Ovary (tissue), 9 donors: ENCODE data around the gene RFX8. TPM values are rescaled to one million over a fixed set of nuclear protein-coding genes. Genes with fewer than 3 reads are reported as not detected.

ENCODE experiments used
- DNase-seq, 5 donors: peaks; one replicate each; pipeline ENCODE4 v3.0.0-alpha.2; 2019 to 2020
- H3K27ac ChIP-seq, 2 donors: fragments of 200-600 bp; one replicate each; pipeline versions ENCODE4 v1.5.1 to v1.8.0; 2019 to 2022
- H3K27me3 ChIP-seq: fragments of 200-600 bp; one replicate; pipeline ENCODE4 v1.8.0; 2022
- H3K36me3 ChIP-seq: fragments of 200-600 bp; sonication (generic); one replicate; pipeline ENCODE4 v1.5.1; 2019
- H3K4me1 ChIP-seq: one replicate; pipeline ENCODE4 v1.8.1; 2013; ENCODE audit warnings: mild to moderate bottlenecking, moderate library complexity; ENCODE audit not compliant: insufficient read depth
- H3K4me3 ChIP-seq: fragments of 200-600 bp; sonication (generic); one replicate; pipeline ENCODE4 v1.5.1; 2017
- H3K9me3 ChIP-seq, 2 donors: fragments of 200-600 bp in 1 of 2; sonication (generic) in 1 of 2; one replicate each; pipeline versions ENCODE4 v1.5.1 to v1.8.1; 2013 to 2019; ENCODE audit warnings: mild to moderate bottlenecking in 1 of 2, moderate library complexity in 1 of 2
- EP300 ChIP-seq: sonication (generic); formaldehyde crosslinking; IDR thresholded peaks from one replicate; pipeline ENCODE4 v1.6.1; 2017; ENCODE audit warnings: antibody characterized with exemption
- POLR2A ChIP-seq: fragments of 450-650 bp; IDR thresholded peaks from one replicate; pipeline ENCODE4 v1.6.1; 2017; ENCODE audit warnings: antibody characterized with exemption, mild to moderate bottlenecking, moderate library complexity
- WGBS, 3 donors: extraction: QIAGEN DNeasy Blood & Tissue Kit in 1 of 3; methylation state at CpG; one replicate each; pipeline versions ENCODE4 v1.1.5 to v1.1.7; 2013 to 2017; 5-methylcytosine and 5-hydroxymethylcytosine counted together
- intact Hi-C, 4 donors: fragments of 100-400 bp; cut with DNase I; formaldehyde crosslinking; loops; one replicate each; pipeline versions ENCODE4 v1.11.0 to v1.15.1; 2022 to 2023
- polyA plus RNA-seq, 2 donors: library from polyadenylated mRNA; stranded (reverse); fragments of 200-250 nt in 1 of 2; fragments of 350-450 nt in 1 of 2; fragmentation: Illumina TruSeq in 1 of 2; extraction: RNeasy Lipid Tissue Mini Kit (QIAGEN cat#74804) in 1 of 2; gene quantifications; one replicate each; pipeline ENCODE4 v1.2.3, GENCODE V29; 2013 to 2014
- total RNA-seq, 7 donors: library from RNA; depleted of rRNA in 2 of 7; stranded (reverse); fragments of >200 nt in 2 of 7; fragmentation: NEBNext Ultra II Directional in 3 of 7; extraction: Animal tissue kit (Norgen Biotek cat#: 25700) in 3 of 7; gene quantifications; one replicate each; pipeline versions ENCODE4 v1.1.0 to v1.2.4, GENCODE V29; 2016 to 2023
- TF ChIP-seq, protein P1 (sequence below), 3 donors: fragments of 450-650 bp in 2 of 3; fragments of 200-600 bp in 1 of 3; IDR thresholded peaks; one replicate each; pipeline versions ENCODE4 v1.5.1 to v1.8.0; 2016 to 2022; ENCODE audit warnings: antibody characterized with exemption in 3 of 3, mild to moderate bottlenecking in 1 of 3
- donor health status: DM: no; HTN: no; CAD: no; lungs with moderate emphysema.
- donor health status: DM: no; HTN: no; CAD: no.
- donor health status: Bipolar disorder and iron deficiency.
- donor health status: DM: yes; HTN: yes; CAD: no.
- donor health status: DM: no; HTN: no; CAD: no.
- donor health status: DM: yes; HTN: yes; CAD: no.

Gene RFX8
- total and polyA plus RNA-seq, 9 donors: 0.05 to 1.7 (median 0.38) TPM

DNA sequence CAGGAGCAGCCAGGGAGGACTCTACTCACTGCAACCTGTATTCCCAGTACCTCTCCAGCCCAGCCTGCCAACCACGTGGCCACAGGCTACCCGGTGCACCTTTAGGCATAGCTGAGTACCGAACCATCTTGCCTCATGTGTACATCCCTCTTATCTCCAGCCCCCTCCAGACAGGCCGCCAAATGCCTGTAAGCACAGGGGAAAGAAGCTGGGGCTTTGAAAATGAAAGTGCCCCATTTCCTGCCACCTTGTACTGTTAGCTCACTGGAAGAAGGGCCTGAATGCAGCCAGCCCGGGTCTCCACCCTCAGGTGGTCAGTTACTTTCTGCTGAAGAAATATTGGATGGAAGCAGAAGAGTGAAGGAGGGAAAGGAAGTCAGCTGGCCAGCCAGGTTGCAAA lies 27.2 kb upstream of the RFX8 start:
- Histone ChIP-seq H3K4me1 (peaks cover 3% of the 10 kb centered on the region), H3K27ac (no peak overlapping the region), H3K27me3 (no peaks in the 10 kb centered on the region), H3K4me3 (no peak overlapping the region), H3K9me3 (no peaks in the 10 kb centered on the region), H3K36me3 (no peaks in the 10 kb centered on the region)
- WGBS, 3 donors: 86 to 90% (median 87%) methylated on average over 5 of the region's 5 CpGs
- DNase-seq: no peak
- intact Hi-C loops: no loop called here
- TF ChIP-seq EP300 (no peak), POLR2A (no peak)
- TF ChIP-seq, protein P1, sequence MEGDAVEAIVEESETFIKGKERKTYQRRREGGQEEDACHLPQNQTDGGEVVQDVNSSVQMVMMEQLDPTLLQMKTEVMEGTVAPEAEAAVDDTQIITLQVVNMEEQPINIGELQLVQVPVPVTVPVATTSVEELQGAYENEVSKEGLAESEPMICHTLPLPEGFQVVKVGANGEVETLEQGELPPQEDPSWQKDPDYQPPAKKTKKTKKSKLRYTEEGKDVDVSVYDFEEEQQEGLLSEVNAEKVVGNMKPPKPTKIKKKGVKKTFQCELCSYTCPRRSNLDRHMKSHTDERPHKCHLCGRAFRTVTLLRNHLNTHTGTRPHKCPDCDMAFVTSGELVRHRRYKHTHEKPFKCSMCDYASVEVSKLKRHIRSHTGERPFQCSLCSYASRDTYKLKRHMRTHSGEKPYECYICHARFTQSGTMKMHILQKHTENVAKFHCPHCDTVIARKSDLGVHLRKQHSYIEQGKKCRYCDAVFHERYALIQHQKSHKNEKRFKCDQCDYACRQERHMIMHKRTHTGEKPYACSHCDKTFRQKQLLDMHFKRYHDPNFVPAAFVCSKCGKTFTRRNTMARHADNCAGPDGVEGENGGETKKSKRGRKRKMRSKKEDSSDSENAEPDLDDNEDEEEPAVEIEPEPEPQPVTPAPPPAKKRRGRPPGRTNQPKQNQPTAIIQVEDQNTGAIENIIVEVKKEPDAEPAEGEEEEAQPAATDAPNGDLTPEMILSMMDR (IDR thresholded peaks at IDR 0.05): no peak

DNA sequence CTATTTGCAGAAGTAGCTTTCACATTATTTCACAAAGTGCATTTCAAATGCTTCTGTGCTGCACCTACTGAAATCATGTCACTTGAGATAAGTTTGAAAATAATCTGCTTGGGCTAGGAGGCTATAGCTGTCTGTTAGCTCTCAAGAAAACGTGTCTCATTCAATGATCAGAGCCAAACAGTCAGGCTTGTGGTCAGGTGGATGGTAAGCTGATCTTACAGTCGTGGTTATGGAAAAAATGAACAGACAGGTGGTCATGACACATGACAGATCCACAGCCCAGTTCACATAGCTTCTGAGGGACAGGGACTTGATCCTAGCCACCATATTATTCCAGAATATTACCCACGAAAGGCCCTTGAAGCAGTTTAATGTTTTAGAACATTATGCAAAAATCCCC lies 26.5 kb upstream of the RFX8 start:
- Histone ChIP-seq H3K9me3 (no peaks in the 10 kb centered on the region), H3K36me3 (no peaks in the 10 kb centered on the region), H3K4me1 (peaks cover 3% of the 10 kb centered on the region), H3K27me3 (no peaks in the 10 kb centered on the region), H3K27ac (no peak overlapping the region), H3K4me3 (no peak overlapping the region)
- intact Hi-C loops: no loop called here
- TF ChIP-seq POLR2A (no peak), EP300 (no peak)
- TF ChIP-seq, protein P1 (IDR thresholded peaks at IDR 0.05): no peak
- DNase-seq: no peak
- 42 to 54% (median 47%) methylated on average over 3 of the region's 3 CpGs for WGBS, 3 donors

DNA sequence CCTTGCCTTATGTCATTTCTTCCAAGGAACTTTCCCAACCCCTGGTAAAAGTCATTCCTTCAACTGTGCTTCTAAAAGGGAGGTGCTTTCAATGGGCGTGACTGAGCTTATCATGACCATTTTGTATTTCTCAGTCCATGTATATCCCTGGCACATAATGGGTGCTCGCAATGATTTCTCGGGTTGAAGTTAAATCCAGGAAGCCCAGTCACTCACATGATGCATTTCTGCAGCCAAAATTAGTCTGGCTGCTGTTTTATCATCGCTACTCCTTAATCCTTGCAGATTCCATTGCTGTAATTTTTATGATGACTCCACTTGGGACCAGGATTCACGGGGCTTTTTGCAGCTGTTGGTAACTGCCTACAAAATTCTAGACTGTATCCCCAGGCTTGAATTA lies 25.9 kb upstream of the RFX8 start:
- WGBS, 3 donors: 6 to 9% (median 6%) methylated on average over 5 of the region's 5 CpGs
- DNase-seq: no peak
- Histone ChIP-seq H3K4me1 (peaks cover 3% of the 10 kb centered on the region), H3K36me3 (no peaks in the 10 kb centered on the region), H3K27ac (no peak overlapping the region), H3K27me3 (no peaks in the 10 kb centered on the region), H3K4me3 (no peak overlapping the region), H3K9me3 (no peaks in the 10 kb centered on the region)
- intact Hi-C loops: no loop called here
- TF ChIP-seq POLR2A (no peak), EP300 (no peak)
- TF ChIP-seq, protein P1 (IDR thresholded peaks at IDR 0.05): no peak

DNA sequence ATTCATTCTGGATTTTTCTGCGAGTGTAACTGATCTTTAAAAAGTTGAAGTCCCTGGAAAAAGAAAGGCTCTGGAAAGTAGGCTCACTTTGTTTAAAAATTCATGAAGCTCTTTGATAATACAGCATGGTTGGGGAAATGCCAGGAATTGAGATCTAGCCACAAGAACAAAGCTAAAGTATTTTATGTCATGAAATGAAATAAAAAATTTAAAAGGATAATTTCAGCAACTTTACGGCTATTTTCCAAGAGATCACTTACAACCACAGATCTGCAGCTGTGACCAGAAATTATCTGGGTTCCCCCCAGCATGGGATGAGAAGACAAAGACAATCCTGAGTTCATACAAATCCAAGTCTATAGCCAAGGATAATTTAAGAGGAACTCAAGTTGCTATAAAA lies 25.3 kb upstream of the RFX8 start:
- no peak overlapping the region for H3K27ac ChIP-seq
- H3K9me3 ChIP-seq: no peaks in the 10 kb centered on the region
- DNase-seq: no peak
- TF ChIP-seq, protein P1 (IDR thresholded peaks at IDR 0.05): no peak
- TF ChIP-seq POLR2A: no peak
- TF ChIP-seq EP300: no peak
- WGBS, 3 donors: 9 to 13% (median 13%) methylated on average over 2 of the region's 2 CpGs
- H3K36me3 ChIP-seq: no peaks in the 10 kb centered on the region
- H3K4me3 ChIP-seq: no peak overlapping the region
- intact Hi-C loops: no loop called here
- H3K4me1 ChIP-seq: peaks cover 3% of the 10 kb centered on the region
- no peaks in the 10 kb centered on the region for H3K27me3 ChIP-seq

DNA sequence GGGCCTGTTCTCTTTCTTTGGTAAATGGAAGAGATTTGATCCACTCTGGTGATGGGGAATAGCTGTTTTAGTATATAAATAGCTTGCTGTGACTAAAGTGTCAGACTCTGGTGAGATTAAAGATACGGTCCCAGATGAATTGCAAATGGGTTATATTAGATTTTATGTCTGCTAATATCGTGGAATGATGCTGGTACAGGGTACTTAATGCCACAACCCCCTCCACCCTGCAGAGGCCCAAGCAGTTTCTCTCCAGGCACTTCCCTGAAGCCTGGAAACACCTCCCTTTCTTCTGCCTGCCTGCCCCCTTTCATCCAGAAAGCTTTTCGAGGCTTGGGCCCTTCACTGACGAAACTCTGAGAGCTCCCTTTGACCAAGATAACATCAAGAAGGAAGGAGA lies 21.4 kb upstream of the RFX8 start:
- H3K27me3 ChIP-seq: no peaks in the 10 kb centered on the region
- TF ChIP-seq POLR2A (no peak), EP300 (no peak)
- TF ChIP-seq, protein P1 (IDR thresholded peaks at IDR 0.05): no peak
- no peak overlapping the region for H3K27ac ChIP-seq
- WGBS, 3 donors: 85 to 91% (median 89%) methylated on average over 4 of the region's 4 CpGs
- no peaks in the 10 kb centered on the region for H3K36me3 ChIP-seq
- intact Hi-C loops: no loop called here
- H3K9me3 ChIP-seq: no peaks in the 10 kb centered on the region
- H3K4me3 ChIP-seq: no peak overlapping the region
- DNase-seq: no peak
- peaks cover 3% of the 10 kb centered on the region for H3K4me1 ChIP-seq
